Measurements from ENCODE around the gene CPOX.

CPOX gene

DNA sequence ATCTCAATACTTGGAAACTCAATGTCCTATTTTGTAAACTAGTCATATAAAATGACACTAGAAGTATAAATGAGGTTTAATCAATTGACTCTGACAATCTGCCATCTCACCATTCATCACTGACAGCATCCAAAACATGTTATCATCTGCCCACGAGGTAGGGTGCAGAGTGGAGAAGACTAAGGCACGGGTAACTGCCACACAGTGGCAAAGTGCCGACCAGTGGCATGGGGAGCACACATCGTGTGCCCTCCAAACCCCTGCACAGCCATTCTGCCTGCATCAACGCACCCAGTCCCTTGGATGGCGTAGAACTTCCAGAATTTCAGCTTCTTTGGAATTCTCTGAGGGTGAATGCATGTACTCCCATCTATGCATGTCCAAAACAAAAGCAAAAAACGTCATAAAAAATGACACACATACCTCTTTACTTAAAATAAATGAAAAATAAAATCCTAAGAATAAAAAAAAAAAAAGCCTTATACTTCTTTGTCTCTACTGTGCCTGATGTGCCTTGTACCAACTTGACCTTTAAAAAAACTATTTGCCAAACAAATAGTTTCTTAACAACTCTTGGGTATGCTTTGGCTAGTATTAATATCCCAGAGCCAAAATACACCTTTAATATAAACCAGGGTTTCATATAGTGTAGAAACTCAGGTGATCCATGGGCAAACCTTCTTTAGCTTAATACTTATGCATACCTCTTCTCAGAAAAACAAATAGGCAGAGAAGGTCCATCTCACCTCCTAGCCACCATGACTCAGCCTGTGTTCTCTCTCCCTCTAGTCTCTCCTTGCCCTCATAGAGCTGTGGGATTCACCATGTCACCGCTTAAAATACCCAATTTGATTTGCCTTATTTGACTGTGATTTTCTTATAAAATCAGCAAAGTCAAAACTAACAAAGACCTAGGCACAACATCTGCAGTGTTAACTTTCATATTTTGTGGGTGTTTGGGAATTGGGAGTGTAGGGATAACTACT is 12.7 kb downstream of the CPOX start:
- in situ Hi-C loops (cut with MboI; ENCODE audit: low pct_unique_long_range_greater_than_20kb, low sequenced_read_pairs, unreplicated experiment): loop anchor here (25.0 kb wide), 1 partner anchor 543 kb away; the partner anchor contains the start of gene GABRR3

DNA sequence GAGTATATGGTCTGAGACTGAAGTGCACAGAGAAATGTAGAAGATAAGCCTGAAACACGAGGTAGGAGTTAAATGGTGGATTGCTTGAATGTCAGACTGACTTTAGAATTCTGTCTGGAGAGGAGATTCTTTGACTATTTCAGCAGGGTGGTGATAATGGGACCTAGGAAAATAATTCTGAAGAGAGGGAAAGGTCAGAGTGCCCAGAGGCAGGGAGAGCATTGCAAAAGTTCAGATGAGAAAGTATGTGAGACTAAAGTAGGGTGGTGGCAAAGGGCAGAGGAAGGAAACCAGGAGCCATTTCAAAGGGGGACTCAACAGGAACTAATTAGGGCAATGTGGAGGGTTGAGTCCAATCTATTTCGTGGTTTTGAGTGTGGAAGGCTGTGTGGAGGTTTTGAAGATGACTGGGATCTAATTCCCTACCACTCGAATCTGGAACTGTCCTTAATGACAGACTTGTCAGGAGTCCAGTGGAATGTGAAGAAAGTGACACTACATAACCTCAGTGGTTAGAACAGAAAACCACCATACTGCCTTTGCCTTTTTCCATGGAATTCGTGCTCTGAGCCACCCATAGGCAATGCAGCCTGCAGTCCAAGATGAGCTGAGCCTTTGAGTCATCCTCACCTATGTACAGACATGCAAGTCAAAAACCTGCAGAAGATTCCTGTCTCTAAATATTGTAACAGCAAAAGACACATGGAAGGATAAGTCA is 16.1 kb downstream of the CPOX start:
- in situ Hi-C loops (cut with MboI; ENCODE audit: low pct_unique_long_range_greater_than_20kb, low sequenced_read_pairs, unreplicated experiment): loop anchor here (25.0 kb wide), 1 partner anchor 540 kb away; the partner anchor contains the start of gene GABRR3
- TF ChIP-seq, protein P1, sequence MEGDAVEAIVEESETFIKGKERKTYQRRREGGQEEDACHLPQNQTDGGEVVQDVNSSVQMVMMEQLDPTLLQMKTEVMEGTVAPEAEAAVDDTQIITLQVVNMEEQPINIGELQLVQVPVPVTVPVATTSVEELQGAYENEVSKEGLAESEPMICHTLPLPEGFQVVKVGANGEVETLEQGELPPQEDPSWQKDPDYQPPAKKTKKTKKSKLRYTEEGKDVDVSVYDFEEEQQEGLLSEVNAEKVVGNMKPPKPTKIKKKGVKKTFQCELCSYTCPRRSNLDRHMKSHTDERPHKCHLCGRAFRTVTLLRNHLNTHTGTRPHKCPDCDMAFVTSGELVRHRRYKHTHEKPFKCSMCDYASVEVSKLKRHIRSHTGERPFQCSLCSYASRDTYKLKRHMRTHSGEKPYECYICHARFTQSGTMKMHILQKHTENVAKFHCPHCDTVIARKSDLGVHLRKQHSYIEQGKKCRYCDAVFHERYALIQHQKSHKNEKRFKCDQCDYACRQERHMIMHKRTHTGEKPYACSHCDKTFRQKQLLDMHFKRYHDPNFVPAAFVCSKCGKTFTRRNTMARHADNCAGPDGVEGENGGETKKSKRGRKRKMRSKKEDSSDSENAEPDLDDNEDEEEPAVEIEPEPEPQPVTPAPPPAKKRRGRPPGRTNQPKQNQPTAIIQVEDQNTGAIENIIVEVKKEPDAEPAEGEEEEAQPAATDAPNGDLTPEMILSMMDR (IDR thresholded peaks at IDR 0.05; ENCODE audit: extremely low read depth, insufficient read depth, missing control alignments): no peak
- DNase-seq (ENCODE audit: low spot score): no peak

More for the DNA sequence above, 12.7 kb downstream of the CPOX start:
- TF ChIP-seq, protein P1 (IDR thresholded peaks at IDR 0.05; ENCODE audit: extremely low read depth, insufficient read depth, missing control alignments): no peak
- no peak for DNase-seq (ENCODE audit: low spot score)

DNA sequence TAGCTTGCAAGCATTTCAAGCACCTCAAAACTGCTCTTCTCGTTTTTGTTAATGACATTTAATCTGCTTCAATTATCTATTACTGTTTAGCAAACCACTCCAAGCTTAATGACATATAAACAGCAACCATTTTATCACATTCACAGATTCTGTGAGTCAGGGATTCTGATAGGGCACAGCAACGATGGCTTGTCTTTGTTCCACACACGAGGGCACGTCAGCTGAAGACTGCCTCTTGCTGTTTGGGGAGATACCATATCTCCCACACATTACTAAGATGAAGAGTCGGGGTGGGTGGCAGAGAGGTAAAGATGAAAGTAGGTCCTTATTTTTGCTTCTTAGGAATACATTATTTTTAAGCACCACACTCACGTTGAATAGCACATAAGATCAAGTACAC is 19.3 kb downstream of the CPOX start:
- in situ Hi-C loops (cut with MboI; ENCODE audit: low pct_unique_long_range_greater_than_20kb, low sequenced_read_pairs, unreplicated experiment): no loop called here
- TF ChIP-seq, protein P1 (IDR thresholded peaks at IDR 0.05; ENCODE audit: extremely low read depth, insufficient read depth, missing control alignments): no peak
- DNase-seq (ENCODE audit: low spot score): no peak

DNA sequence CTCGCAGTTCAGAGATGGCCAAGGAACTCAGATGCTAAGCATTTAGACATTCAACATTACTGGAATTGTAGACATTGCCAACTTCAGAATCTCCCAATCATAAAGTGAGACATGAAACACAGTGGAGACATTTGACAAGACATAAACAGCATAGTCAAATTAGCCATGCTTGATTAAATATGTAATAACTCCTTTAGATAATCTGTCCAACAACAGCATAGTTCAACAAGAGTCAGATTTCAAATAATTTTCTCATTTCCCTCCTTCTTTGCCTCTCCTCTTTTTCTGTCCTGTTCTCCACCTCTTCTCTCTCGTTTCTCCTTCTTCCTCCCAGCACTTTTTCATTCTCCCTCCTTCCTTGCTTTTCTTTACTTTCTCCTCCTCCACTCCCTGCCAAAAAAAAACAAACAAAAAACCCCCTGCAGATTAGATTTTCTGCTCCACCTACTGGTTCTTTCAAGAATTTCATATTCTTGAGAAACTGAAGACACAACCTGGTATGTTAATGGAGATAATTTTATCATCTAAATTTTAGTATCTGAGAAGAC is 20.2 kb downstream of the CPOX start:
- in situ Hi-C loops (cut with MboI; ENCODE audit: low pct_unique_long_range_greater_than_20kb, low sequenced_read_pairs, unreplicated experiment): no loop called here
- TF ChIP-seq, protein P1 (IDR thresholded peaks at IDR 0.05; ENCODE audit: extremely low read depth, insufficient read depth, missing control alignments): peak; percentile 53
- DNase-seq (ENCODE audit: low spot score): no peak

DNA sequence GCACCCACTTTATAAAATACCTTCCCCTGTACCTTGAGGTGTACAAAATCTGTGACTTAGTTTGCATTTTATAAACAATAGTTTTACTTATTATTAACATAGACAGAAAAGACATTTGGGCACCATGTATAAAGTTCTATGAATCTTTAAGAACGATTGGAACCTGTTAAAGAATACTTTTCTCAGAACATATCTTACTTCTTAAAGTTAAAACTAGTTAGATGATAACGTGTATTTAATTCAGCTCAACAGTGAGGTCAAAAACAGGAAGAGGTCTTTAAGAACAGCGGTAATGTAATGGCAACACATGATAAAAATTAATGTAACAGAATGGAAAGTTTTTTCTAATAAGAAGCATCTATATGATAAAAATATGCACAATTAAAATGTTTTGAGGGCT is 25.0 kb downstream of the CPOX start:
- in situ Hi-C loops (cut with MboI; ENCODE audit: low pct_unique_long_range_greater_than_20kb, low sequenced_read_pairs, unreplicated experiment): no loop called here
- no peak for DNase-seq (ENCODE audit: low spot score)
- TF ChIP-seq, protein P1 (IDR thresholded peaks at IDR 0.05; ENCODE audit: extremely low read depth, insufficient read depth, missing control alignments): no peak

DNA sequence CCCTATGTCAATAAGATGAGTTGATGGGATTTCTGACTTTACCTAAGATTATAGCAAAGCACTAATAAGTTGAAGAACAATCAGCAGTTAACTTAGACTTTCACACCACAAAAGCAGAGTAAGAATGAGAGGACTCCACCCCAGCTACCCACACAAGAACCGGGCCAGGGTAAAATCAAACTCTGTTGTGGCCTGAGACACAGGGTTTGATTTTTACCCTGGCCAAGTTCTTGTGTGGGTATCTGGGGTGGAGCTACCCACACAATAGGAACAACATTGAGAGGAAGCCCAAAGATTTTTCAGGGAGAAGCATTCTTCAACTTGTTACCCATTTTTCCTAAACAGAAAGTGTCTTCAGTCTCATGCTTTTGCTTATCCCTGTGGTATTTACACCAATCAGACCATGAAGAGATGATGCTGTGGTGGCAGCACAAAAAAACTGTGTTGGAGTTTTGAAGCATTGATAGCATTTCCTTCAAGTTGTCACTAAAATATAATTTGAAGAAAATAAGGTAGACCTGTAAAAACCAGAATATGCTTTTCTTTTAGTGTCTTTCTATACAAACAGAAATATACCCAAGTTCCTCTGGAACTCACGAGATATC is 25.6 kb downstream of the CPOX start:
- in situ Hi-C loops (cut with MboI; ENCODE audit: low pct_unique_long_range_greater_than_20kb, low sequenced_read_pairs, unreplicated experiment): no loop called here
- DNase-seq (ENCODE audit: low spot score): no peak
- TF ChIP-seq, protein P1 (IDR thresholded peaks at IDR 0.05; ENCODE audit: extremely low read depth, insufficient read depth, missing control alignments): no peak

Data from GM13977 (cell line).